DND-41 (cell line): Measurements from ENCODE around the gene ZNF232.

Experiments used
- EZH2 ChIP-seq: IDR thresholded peaks from 3 replicates; pipeline ENCODE4 v1.6.1; 2012; ENCODE audit warnings: borderline replicate concordance, low read depth, mild to moderate bottlenecking, moderate library complexity, low read length, inconsistent platforms; ENCODE audit not compliant: severe bottlenecking
- TF ChIP-seq, protein P1 (sequence below): IDR thresholded peaks from 2 replicates; pipeline ENCODE4 v1.5.1; 2012; ENCODE audit warnings: borderline replicate concordance, low read length, moderate library complexity, mild to moderate bottlenecking; ENCODE audit not compliant: poor library complexity, severe bottlenecking; ENCODE audit errors: extremely low read depth

DNA sequence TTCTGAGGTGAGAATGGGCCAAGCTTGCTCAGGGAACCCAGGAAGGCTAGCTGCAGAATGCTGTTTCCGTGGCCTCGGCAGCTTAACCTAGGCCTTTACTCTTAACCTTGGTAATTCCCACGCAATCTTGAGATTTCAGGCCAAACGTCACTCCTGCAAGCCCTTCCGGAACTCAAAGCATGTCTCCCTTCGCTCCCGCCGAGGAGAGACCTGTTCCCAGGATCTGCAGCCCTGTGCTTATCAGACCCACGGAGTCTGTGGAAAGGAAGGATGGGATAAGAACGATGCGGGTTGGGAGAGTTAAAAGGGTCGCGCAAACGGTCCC lies 33.9 kb downstream of the ZNF232 start:
- TF ChIP-seq, protein P1, sequence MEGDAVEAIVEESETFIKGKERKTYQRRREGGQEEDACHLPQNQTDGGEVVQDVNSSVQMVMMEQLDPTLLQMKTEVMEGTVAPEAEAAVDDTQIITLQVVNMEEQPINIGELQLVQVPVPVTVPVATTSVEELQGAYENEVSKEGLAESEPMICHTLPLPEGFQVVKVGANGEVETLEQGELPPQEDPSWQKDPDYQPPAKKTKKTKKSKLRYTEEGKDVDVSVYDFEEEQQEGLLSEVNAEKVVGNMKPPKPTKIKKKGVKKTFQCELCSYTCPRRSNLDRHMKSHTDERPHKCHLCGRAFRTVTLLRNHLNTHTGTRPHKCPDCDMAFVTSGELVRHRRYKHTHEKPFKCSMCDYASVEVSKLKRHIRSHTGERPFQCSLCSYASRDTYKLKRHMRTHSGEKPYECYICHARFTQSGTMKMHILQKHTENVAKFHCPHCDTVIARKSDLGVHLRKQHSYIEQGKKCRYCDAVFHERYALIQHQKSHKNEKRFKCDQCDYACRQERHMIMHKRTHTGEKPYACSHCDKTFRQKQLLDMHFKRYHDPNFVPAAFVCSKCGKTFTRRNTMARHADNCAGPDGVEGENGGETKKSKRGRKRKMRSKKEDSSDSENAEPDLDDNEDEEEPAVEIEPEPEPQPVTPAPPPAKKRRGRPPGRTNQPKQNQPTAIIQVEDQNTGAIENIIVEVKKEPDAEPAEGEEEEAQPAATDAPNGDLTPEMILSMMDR, result no peak
- no peak for TF ChIP-seq EZH2
